Uterus (tissue), 2 donors: ENCODE data around the gene PPP2R2C.

ENCODE experiments used
- CTCF ChIP-seq, 4 experiments: fragments of 200-600 bp in 2 of 4; fragments of 450-650 bp in 2 of 4; sonication (generic) in 2 of 4; IDR thresholded peaks; one replicate each; pipeline ENCODE4 v1.5.1; 2016 to 2019; ENCODE audit warnings: antibody characterized with exemption in 4 of 4, mild to moderate bottlenecking in 2 of 4, moderate library complexity in 1 of 4
- POLR2A ChIP-seq, 2 donors: fragments of 450-650 bp; IDR thresholded peaks; one replicate each; pipeline ENCODE4 v1.6.1; 2016; ENCODE audit warnings: antibody characterized with exemption in 2 of 2, mild to moderate bottlenecking in 1 of 2, moderate library complexity in 1 of 2

GRCh38 chr4:6292376-6293096, 179.9 kb downstream of the PPP2R2C start:
- no peak for TF ChIP-seq CTCF (IDR thresholded peaks at IDR 0.05)
- TF ChIP-seq POLR2A (IDR thresholded peaks at IDR 0.05) = no peak
